ENCODE measurements around the gene NAT8L.

Gene NAT8L

GRCh38 chr4:2065106-2065930 lies 6.2 kb downstream of the NAT8L start:
- no peak for DNase-seq

GRCh38 chr4:2066011-2066551 lies 7.0 kb downstream of the NAT8L start:
- DNase-seq: no peak

GRCh38 chr4:2066571-2067445 lies 7.7 kb downstream of the NAT8L start:
- DNase-seq: no peak

GRCh38 chr4:2067446-2068197 lies 8.5 kb downstream of the NAT8L start:
- DNase-seq: no peak

- no peak for DNase-seq
Observed at GRCh38 chr4:2068198-2068470, 9.0 kb downstream of the NAT8L start.

GRCh38 chr4:2068566-2068965 lies 9.4 kb downstream of the NAT8L start:
- DNase-seq: no peak

GRCh38 chr4:2069161-2069971 lies 10.2 kb downstream of the NAT8L start:
- DNase-seq: no peak

GRCh38 chr4:2069986-2070385 lies 10.9 kb downstream of the NAT8L start:
- DNase-seq: no peak

GRCh38 chr4:2070421-2071251 lies 11.5 kb downstream of the NAT8L start:
- no peak for DNase-seq

GRCh38 chr4:2071252-2071911 lies 12.3 kb downstream of the NAT8L start:
- no peak for DNase-seq

- no peak for DNase-seq
Observed at GRCh38 chr4:2071912-2072867, 13.1 kb downstream of the NAT8L start.

- no peak for DNase-seq
Observed at GRCh38 chr4:2072971-2073807, 14.1 kb downstream of the NAT8L start.

- DNase-seq: no peak
Observed at GRCh38 chr4:2073808-2074481, 14.8 kb downstream of the NAT8L start.

- no peak for DNase-seq
Observed at GRCh38 chr4:2074588-2074987, 15.5 kb downstream of the NAT8L start.

GRCh38 chr4:2075171-2075986 lies 16.3 kb downstream of the NAT8L start:
- DNase-seq: no peak

GRCh38 chr4:2075987-2076907 lies 17.1 kb downstream of the NAT8L start:
- DNase-seq: no peak

All from stimulated activated naive CD4-positive, alpha-beta T cell treated with Interleukin-2 at 50 U/mL for 16 hours (primary cell).